Measurements from ENCODE around the gene CBARP.

DNA sequence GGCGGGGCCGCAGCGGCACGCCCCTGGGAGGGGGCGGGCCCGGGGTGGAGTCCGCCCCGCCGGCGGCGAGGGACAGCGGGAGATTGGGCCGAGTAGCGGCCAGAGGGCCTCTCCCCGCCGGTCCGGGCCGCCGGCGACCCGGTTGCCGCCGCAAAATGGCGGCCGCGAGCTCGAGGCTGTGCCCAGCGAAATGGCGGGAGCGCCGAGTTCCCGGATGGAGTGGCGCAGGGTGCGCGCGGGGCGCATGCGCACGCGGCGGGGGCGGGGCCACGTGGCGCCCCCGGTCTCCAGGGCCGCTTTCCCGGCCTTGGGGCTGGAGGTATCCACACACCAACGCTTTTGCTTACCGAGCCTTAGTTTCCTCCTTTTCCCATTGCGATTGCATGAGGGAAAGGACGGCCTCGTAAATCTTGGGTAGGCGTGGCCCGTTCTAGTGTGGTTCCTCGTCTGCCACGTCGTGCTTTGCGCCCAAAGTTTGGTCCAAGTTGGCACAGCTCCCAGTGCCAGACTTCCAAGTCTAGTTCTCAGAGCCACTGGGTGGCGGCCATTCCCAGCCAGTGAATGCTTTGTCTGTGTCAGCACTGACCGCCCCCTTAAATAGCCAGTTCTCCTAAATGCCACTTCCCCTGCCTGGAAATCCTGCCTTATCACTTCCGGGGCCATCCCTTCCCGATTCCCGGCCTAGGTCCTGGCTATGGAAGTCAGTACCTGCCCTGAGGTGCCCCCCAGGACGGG, 31.8 kb upstream of the CBARP start:
- TF ChIP-seq, protein P1, sequence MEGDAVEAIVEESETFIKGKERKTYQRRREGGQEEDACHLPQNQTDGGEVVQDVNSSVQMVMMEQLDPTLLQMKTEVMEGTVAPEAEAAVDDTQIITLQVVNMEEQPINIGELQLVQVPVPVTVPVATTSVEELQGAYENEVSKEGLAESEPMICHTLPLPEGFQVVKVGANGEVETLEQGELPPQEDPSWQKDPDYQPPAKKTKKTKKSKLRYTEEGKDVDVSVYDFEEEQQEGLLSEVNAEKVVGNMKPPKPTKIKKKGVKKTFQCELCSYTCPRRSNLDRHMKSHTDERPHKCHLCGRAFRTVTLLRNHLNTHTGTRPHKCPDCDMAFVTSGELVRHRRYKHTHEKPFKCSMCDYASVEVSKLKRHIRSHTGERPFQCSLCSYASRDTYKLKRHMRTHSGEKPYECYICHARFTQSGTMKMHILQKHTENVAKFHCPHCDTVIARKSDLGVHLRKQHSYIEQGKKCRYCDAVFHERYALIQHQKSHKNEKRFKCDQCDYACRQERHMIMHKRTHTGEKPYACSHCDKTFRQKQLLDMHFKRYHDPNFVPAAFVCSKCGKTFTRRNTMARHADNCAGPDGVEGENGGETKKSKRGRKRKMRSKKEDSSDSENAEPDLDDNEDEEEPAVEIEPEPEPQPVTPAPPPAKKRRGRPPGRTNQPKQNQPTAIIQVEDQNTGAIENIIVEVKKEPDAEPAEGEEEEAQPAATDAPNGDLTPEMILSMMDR (conservative IDR thresholded peaks at IDR 0.05): no peak
- TF ChIP-seq EZH2 (IDR thresholded peaks at IDR 0.05; ENCODE audit: low read depth): no peak

Data from PC-9 (cell line).